HEK293 (cell line): ENCODE data around the gene ZFHX3.

ENCODE experiments used
- CTCF ChIA-PET: fragments of 350-600 bp; formaldehyde crosslinking; extraction: SDS; loops from one replicate; lab custom pipeline; 2021; ENCODE audit warnings: antibody characterized with exemption; lab: Yijun Ruan, JAX
- POLR2A ChIA-PET: fragments of 300-600 bp; formaldehyde crosslinking; extraction: SDS; loops from one replicate; lab custom pipeline; 2020; ENCODE audit warnings: antibody characterized with exemption, inconsistent platforms; lab: Yijun Ruan, JAX
- H3K27ac ChIP-seq: fragments of 200-500 bp; sonication (Bioruptor generic); 2 replicates; pipeline ENCODE4 v1.5.1; 2014; ENCODE audit warnings: low read depth, low read length, control low read depth, inconsistent platforms; ENCODE audit errors: extremely low read depth
- H3K36me3 ChIP-seq, 2 experiments: fragments of 200-500 bp in 1 of 2; sonication (Bioruptor generic) in 1 of 2; 1 replicate in 1 of 2; 2 replicates in 1 of 2; pipeline ENCODE4 v1.5.1; 2014 to 2017; ENCODE audit warnings: inconsistent platforms in 2 of 2, low read length in 2 of 2; ENCODE audit not compliant: control insufficient read depth in 2 of 2, insufficient read depth in 1 of 2
- H3K4me1 ChIP-seq: fragments of 200-500 bp; sonication (Bioruptor generic); 2 replicates; pipeline ENCODE4 v1.5.1; 2014; ENCODE audit warnings: mild to moderate bottlenecking, low read length, inconsistent platforms; ENCODE audit not compliant: control insufficient read depth, insufficient read depth
- H3K4me3 ChIP-seq: 2 replicates; pipeline ENCODE4 v1.5.1; 2011; ENCODE audit warnings: low read depth, mild to moderate bottlenecking, control low read depth, low read length, moderate library complexity
- H3K9me3 ChIP-seq: fragments of 200-500 bp; sonication (Bioruptor generic); 2 replicates; pipeline ENCODE4 v1.5.1; 2014; ENCODE audit warnings: low read depth, low read length, inconsistent platforms; ENCODE audit not compliant: control insufficient read depth, insufficient read depth
- KLF10 ChIP-seq: fragments of 450-650 bp; IDR thresholded peaks from 2 replicates; pipeline ENCODE4 v1.5.1; 2018; ENCODE audit warnings: missing biosample characterization, mild to moderate bottlenecking, missing genetic modification characterization
- PBX3 ChIP-seq: sonication (generic); formaldehyde crosslinking; IDR thresholded peaks from 2 replicates; pipeline ENCODE4 v1.8.1; 2022; ENCODE audit warnings: mild to moderate bottlenecking, moderate library complexity, missing genetic modification reagents
- PRDM6 ChIP-seq: fragments of 450-650 bp; formaldehyde crosslinking; IDR thresholded peaks from 2 replicates; pipeline ENCODE4 v1.5.1; 2017; ENCODE audit warnings: missing biosample characterization, missing genetic modification characterization
- TCF7L2 ChIP-seq: IDR thresholded peaks from 2 replicates; pipeline ENCODE4 v1.6.1; 2011; ENCODE audit warnings: low read depth, mild to moderate bottlenecking, inconsistent platforms, low read length, moderate library complexity, borderline replicate concordance
- ZNF214 ChIP-seq: fragments of 450-650 bp; formaldehyde crosslinking; IDR thresholded peaks from 2 replicates; pipeline ENCODE4 v1.5.1; 2017; ENCODE audit warnings: missing biosample characterization, mild to moderate bottlenecking, missing genetic modification characterization, borderline replicate concordance
- ZNF266 ChIP-seq: fragments of 450-650 bp; formaldehyde crosslinking; IDR thresholded peaks from 2 replicates; pipeline ENCODE4 v1.5.1; 2016; ENCODE audit warnings: missing biosample characterization, missing genetic modification characterization, low read depth
- ZNF311 ChIP-seq: fragments of 450-650 bp; formaldehyde crosslinking; IDR thresholded peaks from 2 replicates; pipeline ENCODE4 v1.5.1; 2017; ENCODE audit warnings: missing biosample characterization, missing genetic modification characterization, borderline replicate concordance
- ZNF449 ChIP-seq: fragments of 450-650 bp; formaldehyde crosslinking; IDR thresholded peaks from 2 replicates; pipeline ENCODE4 v1.5.1; 2017; ENCODE audit warnings: missing biosample characterization, mild to moderate bottlenecking, missing genetic modification characterization, moderate library complexity
- ZNF580 ChIP-seq: fragments of 450-650 bp; formaldehyde crosslinking; IDR thresholded peaks from 2 replicates; pipeline ENCODE4 v1.5.1; 2016; ENCODE audit warnings: missing biosample characterization, missing genetic modification characterization

The ZFHX3 gene

DNA sequence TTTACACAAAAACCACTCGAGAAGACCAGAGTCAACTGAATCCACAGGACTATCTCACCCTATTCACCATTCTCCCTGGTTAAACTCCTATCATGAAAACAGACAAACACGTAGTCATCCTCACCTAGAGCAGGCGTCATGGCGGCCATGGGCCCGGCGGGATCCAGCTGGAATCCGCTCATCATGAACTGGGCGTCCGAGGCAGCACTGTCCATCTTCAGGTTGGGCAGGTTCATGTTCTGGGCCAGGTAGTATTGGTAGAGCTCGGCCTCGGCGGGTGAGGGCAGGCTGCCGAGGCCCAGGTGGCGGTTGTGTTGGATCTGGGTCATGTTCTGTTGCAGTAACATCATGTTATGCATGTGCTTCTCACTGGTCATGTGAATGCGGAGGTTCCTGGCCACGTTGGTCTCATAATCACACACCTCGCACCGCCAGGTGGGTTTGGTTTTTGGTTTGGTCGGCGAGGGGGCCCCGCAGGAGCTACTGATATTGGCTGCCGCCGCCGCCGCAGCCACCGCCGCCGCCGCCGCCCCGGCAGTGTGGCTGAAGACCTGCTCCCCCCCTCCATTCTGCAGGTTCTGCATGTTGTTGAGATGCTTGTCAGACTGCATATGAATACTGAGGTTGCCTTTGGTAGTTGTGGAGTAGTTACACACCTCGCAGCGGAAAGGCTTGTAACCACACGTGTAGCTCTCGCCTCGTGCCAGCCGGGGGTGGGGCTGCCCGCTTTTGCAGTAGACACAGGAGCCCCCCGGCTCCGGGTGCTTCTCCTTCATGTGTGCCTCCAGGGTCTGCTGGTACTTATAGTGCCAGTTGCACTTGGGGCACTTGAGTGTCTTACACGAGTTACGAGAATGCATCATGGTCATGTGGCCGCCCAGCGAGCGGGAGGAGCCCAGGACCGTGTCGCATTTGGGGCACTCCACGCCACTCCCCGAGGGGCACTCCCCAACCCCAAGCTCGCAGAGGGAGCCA, 90.3 kb downstream of the ZFHX3 start (continued):
- no peak for TF ChIP-seq PRDM6 (tag by site-specific recombination)
- TF ChIP-seq, all 188 proteins: peak for 0

GRCh38 chr16:72956124-72957064, 91.5 kb downstream of the ZFHX3 start:
- Histone ChIP-seq H3K36me3 (peaks cover 0 to 27% of the 10 kb centered on the region in 2 experiments; a peak in 1 of 3 replicates), H3K4me1 (peaks cover 7% of the 10 kb centered on the region), H3K9me3 (no peaks in the 10 kb centered on the region), H3K27ac (no peak overlapping the region), H3K4me3 (no peak overlapping the region)
- POLR2A ChIA-PET = no interaction called here
- TF ChIP-seq ZNF214 (tag by site-specific recombination) = peak; percentile 91
- TF ChIP-seq ZNF266 = no peak
- TF ChIP-seq ZNF580 (tag by site-specific recombination) = no peak
- CTCF ChIA-PET = no interaction called here

DNA sequence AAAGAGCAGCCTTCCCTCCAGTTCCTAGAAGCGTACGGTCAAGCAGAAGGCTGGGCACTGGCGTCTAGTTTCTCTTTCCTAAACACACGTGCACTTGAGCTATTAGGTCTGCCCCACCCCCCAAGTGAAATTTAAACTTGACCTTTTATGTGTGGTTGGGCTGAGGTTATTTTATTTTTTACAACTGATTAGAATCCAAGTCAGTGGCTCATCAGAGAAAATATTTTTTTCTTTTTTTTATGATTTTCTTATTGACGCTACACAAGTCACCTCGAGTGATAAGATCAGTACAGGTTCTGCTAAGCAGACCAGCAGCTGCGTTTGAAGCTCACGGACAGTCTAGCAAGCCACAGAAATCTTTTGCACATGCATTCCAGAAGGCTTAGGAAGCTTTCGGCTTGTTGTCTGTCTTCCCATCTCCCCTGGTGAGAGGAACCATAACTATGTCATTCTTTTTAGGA, 95.1 kb downstream of the ZFHX3 start:
- POLR2A ChIA-PET = no interaction called here
- CTCF ChIA-PET = interaction anchor here (0.9 to 2.0 kb wide), 4 partner anchors 9 to 480 kb away, joined by 3 to 11 read pairs (median 3); no protein-coding TSS in a partner anchor
- H3K4me1 ChIP-seq = peaks cover 7% of the 10 kb centered on the region
- H3K9me3 ChIP-seq = no peaks in the 10 kb centered on the region
- H3K36me3 ChIP-seq = peaks cover 6 to 29% of the 10 kb centered on the region in 2 experiments; a peak in 2 of 3 replicates
- no peak overlapping the region for H3K27ac ChIP-seq
- no peak overlapping the region for H3K4me3 ChIP-seq
- TF ChIP-seq ZNF449 (tag by site-specific recombination) = 0 out of 2 replicates have a peak, but pooled peaks have one; percentile 44
- no peak for TF ChIP-seq TCF7L2
- peak; percentile 21; the same call in 1 of the 2 replicates for TF ChIP-seq PRDM6 (tag by site-specific recombination)
- TF ChIP-seq KLF10 (tag by site-specific recombination) = no peak
- TF ChIP-seq ZNF311 = no peak
- TF ChIP-seq PBX3 (CRISPR knock-in tag) = no peak
